Endodermal cell (in vitro differentiated cells): ENCODE data around the gene BCL2L12. TPM values are rescaled to one million over a fixed set of nuclear protein-coding genes. Genes with fewer than 3 reads are reported as not detected.

ENCODE experiments used
- DNase-seq: peaks from one replicate; pipeline ENCODE4 v3.0.0-alpha.2; 2017
- H3K27ac ChIP-seq: 2 replicates; pipeline ENCODE4 v1.5.1; 2013; ENCODE audit warnings: mild to moderate bottlenecking, low read depth, low read length, moderate library complexity
- H3K27me3 ChIP-seq: 2 replicates; pipeline ENCODE4 v1.6.1; 2013; ENCODE audit warnings: mild to moderate bottlenecking, low read length, moderate library complexity; ENCODE audit not compliant: insufficient read depth, control insufficient read depth, poor library complexity, severe bottlenecking
- H3K36me3 ChIP-seq: 2 replicates; pipeline ENCODE4 v1.7.0; 2013; ENCODE audit warnings: mild to moderate bottlenecking, low read length, moderate library complexity; ENCODE audit not compliant: control insufficient read depth, insufficient read depth
- H3K4me1 ChIP-seq: one replicate; pipeline ENCODE4 v1.7.0; 2013; ENCODE audit warnings: low read length; ENCODE audit not compliant: control insufficient read depth, insufficient read depth
- H3K4me3 ChIP-seq: 2 replicates; pipeline ENCODE4 v1.5.1; 2013; ENCODE audit warnings: mild to moderate bottlenecking, low read length, moderate library complexity
- H3K9ac ChIP-seq: 2 replicates; pipeline ENCODE4 v1.6.1; 2013; ENCODE audit warnings: mild to moderate bottlenecking, low read length, moderate library complexity; ENCODE audit not compliant: poor library complexity, severe bottlenecking; ENCODE audit errors: extremely low read depth
- H3K9me3 ChIP-seq: 2 replicates; pipeline ENCODE4 v1.6.1; 2013; ENCODE audit warnings: mild to moderate bottlenecking, low read length, moderate library complexity; ENCODE audit not compliant: control insufficient read depth
- H3K27ac Mint-ChIP-seq: 2 replicates; pipeline ENCODE4 v1.8.0; 2020; ENCODE audit warnings: mixed read lengths
- H3K27me3 Mint-ChIP-seq: 2 replicates; pipeline ENCODE4 v1.8.0; 2021; ENCODE audit warnings: mild to moderate bottlenecking, mixed read lengths; ENCODE audit not compliant: insufficient read depth
- H3K36me3 Mint-ChIP-seq: 2 replicates; pipeline ENCODE4 v1.8.0; 2020; ENCODE audit warnings: low read depth, mixed read lengths
- H3K4me1 Mint-ChIP-seq: 2 replicates; pipeline ENCODE4 v1.8.0; 2020; ENCODE audit warnings: mixed read lengths
- H3K4me3 Mint-ChIP-seq: 2 replicates; pipeline ENCODE4 v1.8.0; 2020; ENCODE audit warnings: mild to moderate bottlenecking, moderate library complexity, mixed read lengths
- H3K9me3 Mint-ChIP-seq: 2 replicates; pipeline ENCODE4 v1.8.0; 2020; ENCODE audit warnings: mild to moderate bottlenecking, mixed read lengths
- CTCF ChIP-seq: fragments of 200-600 bp; sonication (generic); conservative IDR thresholded peaks from 2 replicates; pipeline ENCODE4 v1.5.0; 2021; ENCODE audit warnings: antibody characterized with exemption, mild to moderate bottlenecking
- WGBS, 2 experiments: methylation state at CpG; one replicate each; pipeline versions ENCODE4 v1.1.5 to v1.1.7; 2013; ENCODE audit warnings: missing lambda C conversion rate in 2 of 2, mixed read lengths in 1 of 2; ENCODE audit not compliant: insufficient coverage in 1 of 2, insufficient read length in 1 of 2; 5-methylcytosine and 5-hydroxymethylcytosine counted together
- total RNA-seq, 2 donors: library from RNA; stranded (reverse); fragmentation: NEBNext Ultra II Directional in 1 of 2; extraction: Animal tissue kit (Norgen Biotek cat#: 25700) in 1 of 2; gene quantifications; 2 replicates in 1 of 2; 3 replicates in 1 of 2; pipeline ENCODE4 v1.2.1, GENCODE V29; 2021

The BCL2L12 gene
- total RNA-seq, 2 donors from 2014 or later, result 91.8 to 101 TPM

- H3K4me3 Mint-ChIP-seq, result no peak overlapping the region
- Histone ChIP-seq H3K36me3 (no peaks in the 10 kb centered on the region), H3K4me1 (no peaks in the 10 kb centered on the region), H3K27ac (peak overlapping the region; percentile 53), H3K27me3 (no peaks in the 10 kb centered on the region), H3K9ac (no peak overlapping the region), H3K4me3 (no peak overlapping the region), H3K9me3 (no peaks in the 10 kb centered on the region)
- H3K36me3 Mint-ChIP-seq, result no peaks in the 10 kb centered on the region
- H3K27me3 Mint-ChIP-seq, result peaks cover 18% of the 10 kb centered on the region
- DNase-seq, result peak; percentile 65
- H3K27ac Mint-ChIP-seq, result no peak overlapping the region
- TF ChIP-seq CTCF, result peak; percentile 17
- H3K4me1 Mint-ChIP-seq, result peaks cover 18% of the 10 kb centered on the region
- WGBS, 2 experiments, result 76% methylated on average over 15 to 24 of the region's 24 CpGs
- no peaks in the 10 kb centered on the region for H3K9me3 Mint-ChIP-seq
These were observed 30.1 kb upstream of the BCL2L12 start for GRCh38 chr19:49635530-49636232.

- Mint-ChIP-seq H3K4me1 (peaks cover 22% of the 10 kb centered on the region), H3K27ac (no peak overlapping the region), H3K36me3 (no peaks in the 10 kb centered on the region), H3K4me3 (no peak overlapping the region), H3K9me3 (no peaks in the 10 kb centered on the region), H3K27me3 (peaks cover 18% of the 10 kb centered on the region)
- Histone ChIP-seq H3K36me3 (no peaks in the 10 kb centered on the region), H3K4me1 (no peaks in the 10 kb centered on the region), H3K4me3 (no peak overlapping the region), H3K27me3 (no peaks in the 10 kb centered on the region), H3K9ac (no peak overlapping the region), H3K27ac (no peak overlapping the region), H3K9me3 (no peaks in the 10 kb centered on the region)
- peak; percentile 68 for DNase-seq
- 87 to 91% methylated on average over 19 to 30 of the region's 30 CpGs for whole genome bisulfite sequencing, 2 experiments
- no peak for TF ChIP-seq CTCF
These were observed 29.4 kb upstream of the BCL2L12 start for GRCh38 chr19:49636233-49636932.

- H3K9ac ChIP-seq, result peak overlapping the region; percentile 6
- Mint-ChIP-seq H3K4me1 (peaks cover 30% of the 10 kb centered on the region), H3K9me3 (no peaks in the 10 kb centered on the region), H3K27ac (peak overlapping the region; percentile 81), H3K4me3 (peak overlapping the region; percentile 99), H3K36me3 (no peaks in the 10 kb centered on the region), H3K27me3 (peaks cover 18% of the 10 kb centered on the region)
- H3K4me3 ChIP-seq, result no peak overlapping the region
- no peaks in the 10 kb centered on the region for H3K9me3 ChIP-seq
- H3K36me3 ChIP-seq, result no peaks in the 10 kb centered on the region
- H3K27me3 ChIP-seq, result no peaks in the 10 kb centered on the region
- 28 to 32% methylated on average over 9 to 19 of the region's 19 CpGs for WGBS, 2 experiments
- no peak for TF ChIP-seq CTCF
- H3K27ac ChIP-seq, result no peak overlapping the region
- peaks cover 1% of the 10 kb centered on the region for H3K4me1 ChIP-seq
- DNase-seq, result peak; percentile 88
These were observed 27.7 kb upstream of the BCL2L12 start for GRCh38 chr19:49637821-49638738.
